HepG2 (cell line): ENCODE measurements around the gene HS6ST2. TPM values are rescaled to one million over a fixed set of nuclear protein-coding genes. Genes with fewer than 3 reads are reported as not detected.

Experiments used
- ATAC-seq: fragments of 200-7000 bp; cut with Tn5 transposase; 3 replicates; pipeline ENCODE4 v1.9.1; 2020; ENCODE audit warnings: mild to moderate bottlenecking, moderate library complexity
- BruUV-seq: library from RNA; stranded (reverse); fragments of 400-500 nt; replicated peaks from 2 replicates; lab custom pipeline; 2021; lab: Mats Ljungman, UMichigan
- CTCF ChIA-PET: fragments of 300-600 bp; formaldehyde crosslinking; extraction: SDS; loops from one replicate; lab custom pipeline; 2021; ENCODE audit warnings: low total read pairs, inconsistent platforms, low intra/inter-chr PET ratio; lab: Yijun Ruan, JAX
- POLR2A ChIA-PET: fragments of 350-600 bp; sonication (Branson Sonifier 250); formaldehyde crosslinking; loops from one replicate; lab custom pipeline; 2020; ENCODE audit warnings: antibody characterized with exemption, inconsistent platforms; lab: Yijun Ruan, JAX
- DNase-seq: peaks from one replicate; pipeline ENCODE4 v3.0.0-alpha.2; 2015; ENCODE audit warnings: low spot score
- FAIRE-seq: peaks from 3 replicates; lab custom pipeline; 2011; peaks lifted over from hg19 to GRCh38; lab: Jason Lieb, UNC
- H2AFZ ChIP-seq: one replicate; pipeline ENCODE4 v1.6.1; 2011; ENCODE audit warnings: low read length, inconsistent platforms
- H3K27ac ChIP-seq: fragments of 300-600 bp; 3 replicates; pipeline ENCODE4 v1.8.0; 2011; ENCODE audit warnings: mixed run types, mild to moderate bottlenecking, mixed read lengths, low read length, inconsistent platforms; ENCODE audit not compliant: insufficient read depth; ENCODE audit errors: extremely low read length
- H3K27me3 ChIP-seq, 2 experiments: fragments of 200-600 bp in 1 of 2; 2 replicates in 1 of 2; 3 replicates in 1 of 2; pipeline versions ENCODE4 v1.6.0 to v1.8.0; 2011; ENCODE audit warnings: low read length in 2 of 2, mild to moderate bottlenecking in 2 of 2, moderate library complexity in 2 of 2, inconsistent platforms in 1 of 2; ENCODE audit not compliant: insufficient read depth in 2 of 2, control insufficient read depth in 1 of 2
- H3K36me3 ChIP-seq, 2 experiments: fragments of 200-600 bp in 1 of 2; replicated peaks in 1 of 2; 2 replicates in 1 of 2; 3 replicates in 1 of 2; pipeline versions ENCODE4 v1.5.1 to v1.8.0; 2011; ENCODE audit warnings: low read length in 2 of 2, inconsistent platforms in 1 of 2; ENCODE audit not compliant: insufficient read depth in 2 of 2, control insufficient read depth in 1 of 2
- H3K4me1 ChIP-seq: 2 replicates; pipeline ENCODE4 v1.5.1; 2012; ENCODE audit warnings: low read length, inconsistent platforms; ENCODE audit not compliant: insufficient read depth
- H3K4me2 ChIP-seq: 2 replicates; pipeline ENCODE4 v1.6.0; 2011; ENCODE audit warnings: low read depth, low read length, inconsistent platforms
- H3K4me3 ChIP-seq, 3 experiments: fragments of 200-600 bp in 1 of 3; sonication (generic), shearing (Covaris generic) in 1 of 3; replicated peaks in 1 of 3; 2 replicates each; pipeline ENCODE4 v1.5.1; 2011 to 2016; ENCODE audit warnings: low read length in 3 of 3, inconsistent platforms in 2 of 3, low read depth in 2 of 3, mild to moderate bottlenecking in 2 of 3, control low read depth in 1 of 3, mixed read lengths in 1 of 3; ENCODE audit not compliant: insufficient read depth in 1 of 3
- H3K79me2 ChIP-seq: one replicate; pipeline ENCODE4 v1.6.1; 2011; ENCODE audit warnings: low read length, inconsistent platforms; ENCODE audit not compliant: insufficient read depth
- H3K9ac ChIP-seq: 2 replicates; pipeline ENCODE4 v1.6.0; 2011; ENCODE audit warnings: mild to moderate bottlenecking, low read depth, low read length, inconsistent platforms; ENCODE audit not compliant: insufficient read depth
- H3K9me3 ChIP-seq: 2 replicates; pipeline ENCODE4 v1.5.1; 2012; ENCODE audit warnings: mild to moderate bottlenecking, low read length
- H4K20me1 ChIP-seq: 2 replicates; pipeline ENCODE4 v1.6.0; 2011; ENCODE audit warnings: inconsistent platforms, mild to moderate bottlenecking, low read length, moderate library complexity; ENCODE audit not compliant: insufficient read depth
- BORCS8-MEF2B ChIP-seq: sonication (generic); formaldehyde crosslinking; IDR thresholded peaks from 2 replicates; pipeline ENCODE4 v1.8.0; 2022; ENCODE audit warnings: mild to moderate bottlenecking, missing genetic modification reagents
- CSRNP2 ChIP-seq: sonication (generic); formaldehyde crosslinking; conservative IDR thresholded peaks from 2 replicates; pipeline ENCODE4 v1.8.0; 2022; ENCODE audit warnings: low read depth, missing genetic modification reagents
- MBD4 ChIP-seq: IDR thresholded peaks from 2 replicates; pipeline ENCODE4 v1.6.1; 2012; ENCODE audit warnings: low read length, inconsistent platforms, borderline replicate concordance
- PAXIP1 ChIP-seq: sonication (generic); formaldehyde crosslinking; conservative IDR thresholded peaks from 2 replicates; pipeline ENCODE4 v1.4.0; 2020; ENCODE audit warnings: mild to moderate bottlenecking, missing genetic modification reagents, moderate library complexity
- RFX5 ChIP-seq: IDR thresholded peaks from 2 replicates; pipeline ENCODE4 v1.6.1; 2011; ENCODE audit warnings: low read depth, low read length, improper control_type of control experiment
- RXRA ChIP-seq: sonication (generic); formaldehyde crosslinking; IDR thresholded peaks from 2 replicates; pipeline ENCODE4 v1.5.1; 2020; ENCODE audit warnings: missing genetic modification reagents
- SMC3 ChIP-seq: IDR thresholded peaks from 2 replicates; pipeline ENCODE4 v1.6.1; 2011; ENCODE audit warnings: low read length, improper control_type of control experiment
- SP140L ChIP-seq: sonication (generic); formaldehyde crosslinking; IDR thresholded peaks from 2 replicates; pipeline ENCODE4 v1.4.0; 2020; ENCODE audit warnings: missing genetic modification reagents, borderline replicate concordance
- ZNF234 ChIP-seq: sonication (generic); formaldehyde crosslinking; conservative IDR thresholded peaks from 2 replicates; pipeline ENCODE4 v1.5.1; 2020; ENCODE audit warnings: mild to moderate bottlenecking, missing genetic modification reagents
- ZNF235 ChIP-seq: sonication (generic); formaldehyde crosslinking; IDR thresholded peaks from 2 replicates; pipeline ENCODE4 v1.8.1; 2023; ENCODE audit warnings: mild to moderate bottlenecking, missing genetic modification reagents, borderline replicate concordance
- ZNF260 ChIP-seq: sonication (generic); formaldehyde crosslinking; IDR thresholded peaks from 2 replicates; pipeline ENCODE4 v1.4.0; 2020; ENCODE audit warnings: missing genetic modification reagents, low read depth, mild to moderate bottlenecking, borderline replicate concordance
- ZNF296 ChIP-seq: sonication (generic); formaldehyde crosslinking; conservative IDR thresholded peaks from 2 replicates; pipeline ENCODE4 v1.5.0; 2020; ENCODE audit warnings: mild to moderate bottlenecking, missing genetic modification reagents
- ZNF572 ChIP-seq: sonication (generic); formaldehyde crosslinking; IDR thresholded peaks from 2 replicates; pipeline ENCODE4 v1.5.1; 2020; ENCODE audit warnings: mild to moderate bottlenecking, missing genetic modification reagents
- ZNF678 ChIP-seq: sonication (generic); formaldehyde crosslinking; IDR thresholded peaks from 2 replicates; pipeline ENCODE4 v1.4.0; 2020; ENCODE audit warnings: mild to moderate bottlenecking, missing genetic modification reagents
- ZNF749 ChIP-seq: sonication (generic); formaldehyde crosslinking; IDR thresholded peaks from 2 replicates; pipeline ENCODE4 v1.8.0; 2022; ENCODE audit warnings: mild to moderate bottlenecking, missing genetic modification reagents, moderate library complexity, borderline replicate concordance
- ZNF75D ChIP-seq: sonication (generic); formaldehyde crosslinking; IDR thresholded peaks from 2 replicates; pipeline ENCODE4 v1.8.1; 2023; ENCODE audit warnings: missing genetic modification reagents, mild to moderate bottlenecking, borderline replicate concordance
- ZZZ3 ChIP-seq: sonication (generic); formaldehyde crosslinking; IDR thresholded peaks from 2 replicates; pipeline ENCODE4 v1.4.0; 2020; ENCODE audit warnings: missing genetic modification reagents, mild to moderate bottlenecking, borderline replicate concordance
- WGBS: methylation state at CpG from one replicate; pipeline ENCODE4 v1.1.6; 2017; ENCODE audit warnings: low lambda C conversion rate; 5-methylcytosine and 5-hydroxymethylcytosine counted together
- in situ Hi-C: cut with HindIII; loops from 2 replicates; pipeline ENCODE4 v1.10.0; 2017; ENCODE audit warnings: low pct_unique_long_range_greater_than_20kb; ENCODE audit not compliant: extremely low pct_ligation_motif_present
- intact Hi-C: fragments of 100-400 bp; cut with micrococcal nuclease; formaldehyde crosslinking; loops from one replicate; pipeline ENCODE4 v1.10.0; 2022; ENCODE audit not compliant: unreplicated experiment
- polyA plus RNA-seq, 8 experiments: library from polyadenylated mRNA; depleted of rRNA in 3 of 8; stranded (reverse) in 7 of 8; unstranded in 1 of 8; fragments of >200 nt; fragmentation: Illumina TruSeq in 4 of 8; extraction: Trizol in 4 of 8; gene quantifications; 2 replicates each; pipeline versions ENCODE4 v1.2.1 to v1.2.3, GENCODE V29; 2011 to 2016; ENCODE audit warnings: low read depth in 4 of 8, missing spikeins in 1 of 8, mixed read lengths in 1 of 8; ENCODE audit not compliant: insufficient read depth in 1 of 8
- total RNA-seq, 5 experiments: library from RNA; depleted of rRNA; stranded (reverse); fragments of >200 nt; fragmentation: Illumina TruSeq; extraction: Trizol; gene quantifications; 2 replicates each; pipeline ENCODE4 v1.2.3, GENCODE V29; 2016; ENCODE audit warnings: low read depth in 1 of 5

The HS6ST2 gene
- total and polyA plus RNA-seq, 2 of the 13 experiments (the other 11 are each of a cell fraction or from before 2014, with no cell fraction given), result 0.05 TPM; not detected in 1

DNA sequence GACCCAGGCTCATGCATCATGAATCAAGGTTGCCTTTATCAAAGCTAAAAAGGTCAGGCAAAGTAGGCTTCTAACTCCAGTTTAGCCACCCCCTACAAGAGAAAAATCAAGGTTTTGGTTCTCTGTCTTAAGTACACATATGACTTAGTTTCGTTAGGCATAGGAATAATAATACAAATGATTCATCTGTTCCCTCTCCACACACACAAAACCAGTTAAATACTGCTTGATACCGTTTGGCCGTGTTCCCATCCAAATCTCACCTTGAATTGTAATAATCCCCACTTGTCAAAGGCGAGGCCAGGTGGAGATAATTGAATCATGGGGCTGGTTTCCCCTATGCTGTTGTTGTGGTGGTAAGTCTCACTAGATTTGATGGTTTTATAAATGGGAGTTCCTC, 226.2 kb downstream of the HS6ST2 start:
- H3K79me2 ChIP-seq, result no peaks in the 10 kb centered on the region
- H3K27me3 ChIP-seq, result no peaks in the 10 kb centered on the region
- H3K9me3 ChIP-seq, result no peaks in the 10 kb centered on the region
- H3K27ac ChIP-seq, result no peak overlapping the region
- no peaks in the 10 kb centered on the region for H4K20me1 ChIP-seq
- intact Hi-C loops, result no loop called here
- POLR2A ChIA-PET, result no interaction called here
- no peak overlapping the region for H3K4me2 ChIP-seq
- WGBS, result 0% methylated on average over 3 of the region's 4 CpGs
- DNase-seq (no peak), ATAC-seq (no peak)
- H3K4me3 ChIP-seq, result no peak overlapping the region
- CTCF ChIA-PET, result no interaction called here
- no TSS peak for BruUV-seq
- no peaks in the 10 kb centered on the region for H3K36me3 ChIP-seq
- H2AFZ ChIP-seq, result no peak overlapping the region
- H3K4me1 ChIP-seq, result no peaks in the 10 kb centered on the region
- TF ChIP-seq ZNF678 (no peak), ZNF234 (CRISPR knock-in tag) (no peak), ZZZ3 (CRISPR knock-in tag) (no peak), RFX5 (no peak), PAXIP1 (CRISPR knock-in tag) (no peak), BORCS8-MEF2B (CRISPR knock-in tag) (no peak), ZNF572 (CRISPR knock-in tag) (no peak), MBD4 (no peak), ZNF75D (CRISPR knock-in tag) (no peak), ZNF749 (CRISPR knock-in tag) (no peak), ZNF260 (CRISPR knock-in tag) (no peak), ZNF296 (no peak), SP140L (CRISPR knock-in tag) (no peak), ZNF235 (CRISPR knock-in tag) (no peak), RXRA (CRISPR knock-in tag) (no peak), SMC3 (no peak), CSRNP2 (CRISPR knock-in tag) (no peak)
- TF ChIP-seq, all 625 proteins: peak for 0
- no peak for FAIRE-seq
- H3K9ac ChIP-seq, result no peak overlapping the region
- in situ Hi-C loops, result loop anchor here (25.0 kb wide), 1 partner anchor 455 kb away; no protein-coding TSS in a partner anchor
